HEK293T (cell line): Measurements from ENCODE around the gene LINGO1.

Experiments
- ELF4 ChIP-seq: fragments of 450-650 bp; IDR thresholded peaks from 2 replicates; pipeline ENCODE4 v1.6.1; 2017; ENCODE audit warnings: antibody characterized with exemption
- FOXA1 ChIP-seq: fragments of 450-650 bp; IDR thresholded peaks from 2 replicates; pipeline ENCODE4 v1.6.1; 2016; ENCODE audit warnings: mild to moderate bottlenecking
- FOXK2 ChIP-seq: fragments of 450-650 bp; IDR thresholded peaks from 2 replicates; pipeline ENCODE4 v1.6.1; 2016; ENCODE audit warnings: mild to moderate bottlenecking
- FOXM1 ChIP-seq: fragments of 450-650 bp; IDR thresholded peaks from 2 replicates; pipeline ENCODE4 v1.6.1; 2017; ENCODE audit warnings: mild to moderate bottlenecking, borderline replicate concordance
- L3MBTL2 ChIP-seq: fragments of 450-650 bp; conservative IDR thresholded peaks from 2 replicates; pipeline ENCODE4 v1.6.1; 2016; ENCODE audit warnings: mild to moderate bottlenecking
- NFRKB ChIP-seq: fragments of 450-650 bp; IDR thresholded peaks from 2 replicates; pipeline ENCODE4 v1.6.1; 2016; ENCODE audit warnings: mild to moderate bottlenecking, moderate library complexity
- PKNOX1 ChIP-seq: fragments of 450-650 bp; IDR thresholded peaks from 2 replicates; pipeline ENCODE4 v1.6.1; 2016
- SP1 ChIP-seq: fragments of 450-650 bp; IDR thresholded peaks from 2 replicates; pipeline ENCODE4 v1.6.1; 2017
- SUZ12 ChIP-seq: fragments of 450-650 bp; IDR thresholded peaks from 2 replicates; pipeline ENCODE4 v1.6.1; 2016; ENCODE audit warnings: mild to moderate bottlenecking
- TARDBP ChIP-seq: fragments of 450-650 bp; IDR thresholded peaks from 2 replicates; pipeline ENCODE4 v1.6.1; 2016

- TF ChIP-seq SUZ12 = no peak
- no peak for TF ChIP-seq SP1
- no peak for TF ChIP-seq FOXK2
- no peak for TF ChIP-seq FOXM1
- no peak for TF ChIP-seq ELF4
- no peak for TF ChIP-seq L3MBTL2
- no peak for TF ChIP-seq TARDBP
- TF ChIP-seq FOXA1 = no peak
- no peak for TF ChIP-seq PKNOX1
- no peak for TF ChIP-seq NFRKB
These were observed 23.2 kb downstream of the LINGO1 start for GRCh38 chr15:77609558-77609957.
